ENCODE results near the gene BNC2. TPM values are rescaled to one million over a fixed set of nuclear protein-coding genes. Genes with fewer than 3 reads are reported as not detected.

The BNC2 gene
- total RNA-seq, 1 donor from 2014 or later = 52.0 TPM

DNA sequence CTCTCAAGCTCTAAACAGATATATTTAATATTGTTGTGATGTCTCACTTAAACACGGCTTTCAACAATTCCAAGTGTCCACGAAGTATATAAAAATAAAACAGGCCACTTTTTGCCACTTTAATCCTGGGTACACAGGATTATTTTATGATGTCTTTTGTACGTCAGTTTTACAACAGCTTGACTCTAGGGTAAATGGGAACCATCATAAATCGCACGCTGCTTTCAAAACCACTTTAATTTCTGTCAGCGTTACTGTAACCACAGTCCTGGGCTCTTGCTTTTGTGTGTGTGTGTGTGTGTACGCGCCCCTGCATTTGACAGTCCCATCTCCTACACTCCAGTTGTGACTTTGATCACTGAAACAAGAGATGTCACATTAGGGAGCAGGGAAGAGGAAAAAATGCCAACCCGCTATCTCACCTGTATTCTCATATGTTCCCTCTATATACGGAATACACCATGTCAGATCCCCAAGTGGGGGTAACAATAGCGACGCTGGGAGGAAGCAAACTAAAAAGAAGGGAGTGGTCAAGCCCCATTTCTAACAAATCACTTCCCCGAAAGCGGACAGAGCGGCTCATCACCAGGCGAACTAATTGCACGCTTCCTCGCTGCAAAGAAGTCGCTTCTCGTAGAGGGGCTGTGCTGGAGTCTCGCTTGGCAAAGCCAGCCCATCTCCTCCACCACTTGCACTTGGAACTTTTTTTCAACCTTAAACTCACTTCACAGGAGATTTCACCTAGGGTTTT, 1.2 kb downstream of the BNC2 start:
- peak; percentile 18 for DNase-seq (ENCODE audit: low spot score)

DNA sequence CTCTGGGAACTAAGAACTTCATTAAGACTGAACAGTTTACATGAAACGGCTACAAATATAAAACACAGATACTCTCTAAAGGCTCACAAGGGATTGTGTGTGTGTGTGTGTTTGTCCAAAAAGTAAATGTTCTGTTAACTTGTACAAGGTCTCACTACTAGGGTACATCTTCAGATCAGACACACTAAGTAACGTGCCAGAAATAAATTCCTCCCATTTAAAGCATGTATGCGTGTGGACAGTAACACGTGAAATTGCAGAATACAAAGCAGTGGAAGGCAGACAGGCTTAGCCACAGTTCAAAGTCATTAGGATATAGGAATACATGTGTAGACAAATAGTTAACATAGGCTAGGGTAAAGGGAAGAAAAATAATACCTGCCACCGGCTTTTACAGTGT, 1.8 kb downstream of the BNC2 start:
- DNase-seq (ENCODE audit: low spot score) = no peak

DNA sequence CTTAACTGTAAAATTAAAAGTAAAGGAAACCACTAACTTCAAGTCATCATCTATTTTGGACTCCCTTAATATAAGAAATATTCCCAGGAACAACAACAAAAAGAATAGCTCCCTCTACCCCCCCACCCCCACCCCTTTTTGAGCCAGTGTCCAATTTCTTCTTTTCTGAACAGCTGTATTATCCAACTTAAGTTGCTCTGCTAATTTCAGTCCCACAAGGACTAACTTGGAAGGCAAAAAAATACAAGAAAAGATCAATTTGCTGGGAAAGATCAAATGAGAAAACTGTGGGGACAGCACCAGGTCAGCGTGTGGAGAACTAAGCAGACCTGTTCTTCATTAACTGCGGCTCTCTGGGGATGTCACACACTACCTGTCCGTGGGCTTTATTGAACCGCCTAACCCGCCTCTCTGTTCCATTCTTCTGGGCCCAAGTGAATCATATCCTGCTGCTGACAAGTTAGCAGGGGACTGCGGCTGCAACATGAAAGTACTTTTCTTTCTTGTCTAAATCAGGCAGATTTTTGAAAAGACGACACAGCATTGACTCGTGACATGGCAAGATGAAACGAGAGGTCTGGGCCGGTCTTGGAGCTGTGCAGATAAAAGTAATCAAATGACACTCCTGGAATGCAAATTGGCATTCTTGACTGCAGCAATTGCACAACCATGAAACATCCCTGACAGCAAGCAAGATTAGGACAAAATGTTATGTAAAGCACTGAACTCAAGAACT, 2.7 kb downstream of the BNC2 start:
- DNase-seq (ENCODE audit: low spot score) = peak; percentile 27

DNA sequence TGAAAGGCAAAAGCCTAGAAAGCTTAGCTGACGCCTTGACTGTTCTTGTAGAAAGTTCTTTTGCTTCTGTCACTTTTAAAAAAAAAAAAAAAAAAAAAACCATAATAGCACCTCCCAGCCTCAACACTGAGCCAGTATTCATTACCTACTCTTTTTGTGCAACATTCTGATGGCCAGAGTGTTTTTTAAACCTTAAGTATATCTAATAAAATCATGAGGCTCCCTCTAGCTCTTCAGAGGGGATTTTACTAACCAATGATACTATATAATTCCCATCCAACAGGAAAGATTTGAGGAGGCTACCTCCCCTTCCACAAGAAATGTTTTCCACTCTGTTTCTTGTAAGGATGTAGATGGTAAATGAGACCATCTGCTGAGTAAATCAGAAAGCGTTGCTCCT, 3.9 kb downstream of the BNC2 start:
- DNase-seq (ENCODE audit: low spot score) = no peak

DNA sequence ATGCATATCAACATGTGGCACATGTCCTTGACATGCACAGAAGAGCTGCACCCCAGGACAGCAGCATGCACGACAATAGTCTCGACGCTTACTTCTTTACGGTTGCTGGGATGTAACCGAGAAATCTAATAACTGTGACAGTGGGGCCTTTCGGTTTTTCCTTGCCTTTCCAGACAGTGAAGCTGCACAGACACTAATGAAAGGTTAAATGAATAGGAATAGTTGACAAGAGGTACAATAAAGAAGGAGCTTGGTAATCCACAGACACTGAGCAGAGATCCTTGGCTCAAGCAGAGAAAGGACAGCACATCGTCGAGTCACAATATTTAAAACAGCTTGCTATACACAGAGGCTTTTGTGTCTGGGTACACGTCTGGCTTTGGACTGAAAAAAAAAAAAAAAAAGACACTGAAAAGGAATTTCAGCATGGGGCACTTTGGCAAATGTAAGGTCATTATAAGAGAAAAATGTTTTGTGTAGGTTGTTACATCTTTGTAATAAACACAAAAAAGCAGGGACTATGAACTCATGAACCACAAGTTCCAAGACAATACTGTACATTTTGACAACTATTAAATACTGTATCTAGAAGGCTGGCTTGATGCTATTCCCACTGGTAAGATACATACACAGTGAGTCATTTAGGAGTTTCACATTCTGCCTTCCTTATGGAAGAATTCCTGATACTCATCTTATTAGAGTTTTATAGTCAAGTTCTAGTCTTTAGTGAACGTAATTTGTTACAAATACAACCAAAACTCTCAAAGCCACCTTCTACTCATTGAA, 5.6 kb downstream of the BNC2 start:
- no peak for DNase-seq (ENCODE audit: low spot score)

DNA sequence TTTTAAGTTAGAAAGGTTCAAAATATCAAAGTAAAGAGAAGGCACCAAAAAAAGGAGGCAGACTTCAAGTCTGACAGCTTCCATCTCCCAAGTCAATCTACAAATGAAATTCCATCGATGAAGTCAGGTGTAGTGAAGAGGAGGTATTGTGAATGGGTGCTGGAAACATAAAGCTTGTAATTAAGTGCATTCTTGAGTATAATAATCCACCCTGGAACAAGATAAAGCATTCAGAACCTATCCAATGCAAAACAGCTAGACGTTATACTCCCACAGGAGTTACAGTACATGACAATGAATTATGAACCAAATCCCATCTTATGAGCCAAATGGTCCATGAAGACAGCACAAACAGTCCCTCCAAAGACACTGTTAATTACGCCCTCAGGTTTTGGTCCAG, 22.3 kb downstream of the BNC2 start:
- DNase-seq (ENCODE audit: low spot score) = no peak

DNA sequence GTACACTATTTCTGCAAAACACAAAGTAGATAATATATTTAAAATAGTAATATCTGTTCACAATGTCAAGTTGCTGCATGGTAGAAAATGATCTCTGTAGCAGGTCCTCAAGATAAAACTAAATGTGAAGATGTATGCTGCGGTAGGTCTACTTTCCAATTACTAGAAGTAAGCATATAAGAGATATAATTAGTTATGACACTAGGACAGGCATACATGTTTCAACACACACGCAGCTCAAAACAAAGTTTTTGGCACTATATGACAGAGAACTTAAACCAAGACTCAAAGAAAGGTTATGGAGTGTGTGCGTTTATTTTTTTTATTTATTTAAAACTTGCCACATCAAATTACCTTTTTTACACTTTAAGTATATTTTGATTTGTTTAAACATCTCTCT, 23.5 kb downstream of the BNC2 start:
- DNase-seq (ENCODE audit: low spot score) = no peak

DNA sequence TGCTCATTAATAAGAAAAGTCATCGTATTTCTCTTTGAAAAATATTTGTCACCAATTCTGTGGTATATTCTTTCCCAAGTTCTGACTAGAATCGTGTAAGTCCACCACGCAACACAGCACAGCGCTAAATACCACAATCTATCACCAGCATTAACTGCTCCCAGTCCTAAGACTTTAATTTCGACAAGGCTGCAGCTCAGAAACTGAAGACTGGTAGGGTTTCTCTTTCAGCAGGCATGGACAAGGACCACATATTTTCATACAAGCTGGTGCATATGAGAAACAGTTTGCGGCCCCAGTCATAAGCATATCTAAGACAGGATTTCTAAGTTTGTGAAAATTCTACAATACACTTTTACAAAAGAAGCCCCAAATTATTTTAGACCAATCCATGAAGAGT, 24.1 kb downstream of the BNC2 start:
- no peak for DNase-seq (ENCODE audit: low spot score)

DNA sequence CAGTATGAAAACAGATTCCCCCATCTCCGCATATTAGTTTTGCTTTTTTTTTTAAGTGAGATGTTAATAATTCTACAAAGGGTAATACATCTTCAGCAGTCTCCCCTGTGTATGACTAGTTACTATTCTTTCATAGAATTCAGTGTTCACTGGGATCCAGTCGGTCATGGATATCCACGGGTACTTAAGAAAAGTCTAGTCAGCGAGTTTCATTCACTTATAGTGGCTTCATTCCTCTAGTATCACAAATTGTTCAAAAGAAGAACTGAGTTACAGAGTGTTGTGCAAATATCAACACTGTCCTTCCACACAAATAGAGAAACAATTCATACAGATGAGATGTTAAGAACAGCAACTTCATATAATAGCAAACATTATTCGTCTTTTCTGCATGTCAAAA, 35.7 kb downstream of the BNC2 start:
- no peak for DNase-seq (ENCODE audit: low spot score)

DNA sequence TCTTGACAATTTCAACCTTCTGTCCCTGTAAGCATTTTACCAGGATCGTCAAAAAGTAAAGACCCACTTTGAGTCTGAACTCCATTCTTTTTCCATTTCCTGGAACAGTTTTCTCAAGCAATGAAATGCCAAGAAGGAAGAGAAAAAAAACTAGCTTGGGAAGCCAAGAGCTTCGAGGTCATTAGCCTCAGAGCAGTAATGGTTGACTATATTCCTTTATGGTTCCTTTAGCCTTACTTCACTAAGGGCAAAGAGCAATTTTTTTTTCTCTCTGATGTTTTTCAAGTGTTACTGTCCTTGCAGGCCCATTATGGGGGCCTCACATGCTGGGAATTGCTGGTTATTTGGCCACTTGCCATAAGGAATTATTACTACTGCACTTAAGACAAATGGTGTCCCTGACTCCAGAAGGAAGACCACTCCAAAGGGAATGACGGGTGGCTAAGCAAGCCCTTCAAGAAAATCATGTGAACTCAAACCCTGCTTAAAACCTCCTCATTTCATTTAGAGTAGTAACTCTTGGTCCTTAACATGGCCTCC, 37.1 kb downstream of the BNC2 start:
- DNase-seq (ENCODE audit: low spot score) = no peak

DNA sequence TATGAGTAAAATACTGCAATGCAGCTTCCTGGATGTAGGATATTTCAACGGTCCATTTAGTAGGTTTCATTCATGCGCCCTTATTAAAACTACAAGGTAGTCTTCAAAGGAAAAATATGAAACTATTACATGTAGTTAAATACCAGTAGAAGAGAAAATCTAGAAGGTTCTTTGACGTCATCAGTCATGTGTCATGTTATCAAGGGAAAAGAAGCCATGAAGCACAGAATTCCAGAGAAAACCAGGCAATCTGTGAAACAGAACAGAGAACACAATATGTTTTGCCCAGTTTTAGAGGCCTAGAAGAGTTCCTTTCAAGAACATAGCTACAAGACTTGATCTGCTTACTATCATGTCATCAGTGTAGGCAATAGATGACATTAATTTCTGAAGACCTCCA, 38.4 kb downstream of the BNC2 start:
- no peak for DNase-seq (ENCODE audit: low spot score)

DNA sequence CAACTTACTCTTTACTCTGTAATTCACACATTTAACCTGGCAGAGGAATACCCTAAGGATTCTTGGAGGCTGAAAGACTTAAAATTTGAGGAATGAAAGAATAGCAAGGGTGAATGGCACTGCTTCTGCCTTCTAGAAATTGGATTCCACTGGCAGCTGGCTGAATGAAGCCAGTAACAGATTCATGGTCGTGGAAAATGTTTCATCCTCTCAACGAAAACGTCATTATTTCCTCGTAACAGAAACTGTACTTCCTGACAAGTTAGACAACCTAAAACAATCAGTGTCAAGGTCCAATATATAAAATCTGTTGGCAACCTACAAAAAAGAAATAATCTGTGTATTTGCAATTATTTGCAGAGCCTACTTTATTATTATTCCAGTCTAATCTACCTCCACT, 39.7 kb downstream of the BNC2 start:
- no peak for DNase-seq (ENCODE audit: low spot score)

DNA sequence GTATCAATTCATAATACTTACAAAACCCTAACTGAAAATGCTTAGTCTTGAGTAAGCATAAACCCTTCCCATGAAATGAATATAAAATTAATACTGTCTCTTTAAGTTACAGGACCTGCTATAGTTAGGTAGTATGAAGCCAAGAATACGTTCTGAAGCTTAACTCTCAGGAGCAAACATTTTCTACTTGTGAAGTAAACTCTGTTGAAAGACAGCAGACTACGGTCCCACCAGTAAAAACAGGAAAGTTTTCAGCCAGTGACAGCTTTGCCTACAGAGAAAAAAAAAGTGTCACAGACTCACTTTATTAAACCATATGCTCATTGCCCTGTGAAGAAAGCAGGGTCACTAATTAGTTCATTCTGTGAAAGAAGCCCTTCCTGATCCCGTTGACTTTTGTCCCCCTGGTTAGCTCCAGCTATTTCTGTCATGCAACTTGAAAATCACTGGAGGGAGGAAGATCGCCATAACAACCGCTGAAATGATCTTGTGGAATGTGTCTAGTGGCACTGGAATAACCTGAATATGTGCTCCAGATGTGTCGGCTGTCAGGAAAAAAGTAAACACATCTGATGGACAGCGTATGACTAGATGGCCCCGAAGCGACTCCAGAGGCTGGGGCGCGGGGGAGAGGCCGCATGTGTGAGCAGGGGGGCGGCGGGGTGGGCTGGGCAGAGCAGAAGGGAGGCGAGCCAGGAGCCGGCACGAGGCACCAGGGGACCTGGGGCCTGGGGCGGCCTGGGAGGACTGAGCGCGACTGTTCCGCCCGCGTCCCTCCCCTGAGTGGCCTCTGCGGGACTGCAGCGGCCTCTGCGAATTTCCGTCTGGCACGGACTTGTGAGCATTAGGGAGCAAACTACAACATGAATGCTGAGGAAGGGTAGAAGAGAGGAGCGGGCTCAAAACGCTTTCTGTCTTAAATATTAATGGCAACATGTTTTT, 41.9 kb downstream of the BNC2 start:
- DNase-seq (ENCODE audit: low spot score) = no peak

DNA sequence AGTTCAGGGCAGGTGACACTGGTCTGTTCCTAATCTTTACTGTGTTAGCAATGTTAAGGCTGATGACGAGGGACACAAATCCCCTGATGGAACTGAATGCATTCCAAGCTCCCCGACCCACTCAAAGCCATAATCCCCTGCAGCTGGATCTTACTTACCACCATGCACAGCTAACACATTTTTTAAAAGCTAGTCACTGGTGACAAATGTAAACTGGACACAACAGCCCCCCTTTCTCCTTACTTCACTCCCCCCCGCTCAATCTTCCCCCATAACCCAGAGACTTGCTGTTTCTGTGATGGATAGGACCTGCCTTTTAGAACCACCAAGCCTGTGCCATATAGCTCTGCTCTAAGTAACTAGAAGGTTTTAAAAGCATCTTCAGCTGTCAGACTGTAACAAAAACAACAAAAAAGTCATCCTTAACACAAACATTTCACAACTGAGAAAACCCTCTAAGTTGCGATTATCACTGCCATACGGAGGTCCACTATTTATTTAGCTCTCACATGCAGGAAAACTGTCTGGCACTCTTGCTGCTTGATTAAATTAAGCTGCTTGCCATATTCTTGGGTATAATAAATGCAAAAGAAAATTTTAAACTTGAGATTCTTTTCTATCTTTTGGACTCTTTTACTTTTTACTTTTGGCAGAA, 44.4 kb downstream of the BNC2 start:
- DNase-seq (ENCODE audit: low spot score) = no peak

DNA sequence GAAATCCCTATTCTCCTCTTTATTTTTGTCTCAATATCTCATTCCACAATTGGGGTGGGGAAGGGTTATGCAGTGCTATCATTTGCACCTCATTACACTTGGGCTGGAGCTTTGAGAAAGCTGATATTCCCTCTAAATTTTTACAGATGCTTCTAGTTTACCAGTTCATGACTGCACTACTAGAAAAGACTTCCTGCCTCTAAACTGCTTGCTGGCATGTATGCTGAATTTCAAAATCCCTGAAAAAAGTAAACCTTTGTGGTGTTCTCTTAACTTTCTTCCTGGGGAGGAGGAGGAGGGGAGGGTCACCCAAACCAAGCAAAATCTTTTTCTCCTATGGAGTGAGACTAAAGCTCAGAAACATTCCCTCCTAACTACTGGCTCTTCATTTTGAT, 45.1 kb downstream of the BNC2 start:
- DNase-seq (ENCODE audit: low spot score) = no peak

DNA sequence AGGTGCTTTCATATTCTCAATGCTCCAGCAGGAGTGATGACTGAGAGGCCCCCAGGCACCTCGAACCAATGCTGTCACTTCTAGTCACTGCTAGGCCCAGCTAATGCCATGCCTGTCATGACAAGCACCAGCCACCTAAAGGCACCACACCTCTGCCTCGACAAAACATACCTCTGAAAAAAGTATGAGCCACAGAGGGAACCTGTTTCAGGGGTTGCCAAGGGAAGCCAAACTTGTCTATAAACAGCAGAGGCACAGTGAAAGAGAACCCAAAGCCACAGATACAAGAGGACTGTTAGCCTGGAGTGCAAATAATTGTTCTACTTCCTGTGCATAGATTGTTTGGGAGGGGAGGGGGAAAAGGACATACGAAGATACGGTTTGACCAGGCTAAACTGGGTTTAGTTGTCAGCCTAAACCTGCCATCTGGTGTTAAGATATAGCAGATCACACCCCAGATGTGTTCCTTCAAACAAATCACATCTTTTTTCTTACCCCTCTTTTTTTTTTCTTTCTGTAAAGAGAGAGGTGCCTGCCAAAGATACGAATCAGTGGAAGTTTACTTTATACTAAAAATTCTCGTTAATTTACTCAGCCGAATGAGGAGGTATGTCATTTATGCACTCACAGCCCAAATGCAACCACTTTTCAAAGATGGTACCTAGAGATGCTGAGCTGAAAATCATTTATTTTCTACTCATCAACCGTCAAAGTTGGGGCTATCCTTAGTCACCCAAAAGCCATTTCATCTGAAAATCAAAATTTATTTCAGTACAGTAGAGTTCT, 45.7 kb downstream of the BNC2 start:
- no peak for DNase-seq (ENCODE audit: low spot score)

DNA sequence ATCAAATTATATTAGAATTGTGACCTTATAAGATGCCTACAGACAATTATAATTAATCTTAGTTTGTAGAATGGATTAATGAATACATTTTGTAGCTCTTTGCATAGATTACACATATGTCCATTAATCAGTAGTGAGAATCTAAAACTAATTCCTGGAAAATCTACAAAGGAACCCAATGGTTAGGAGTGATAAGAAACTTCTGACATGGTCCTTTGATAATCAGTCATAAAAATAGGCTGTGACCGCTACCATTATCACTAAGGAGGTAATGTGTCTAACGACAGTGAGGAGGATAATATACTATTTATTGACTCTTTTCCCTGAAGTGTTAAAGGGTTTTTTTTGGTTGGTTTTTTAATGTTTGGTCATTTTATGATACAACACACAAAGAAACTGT, 46.6 kb downstream of the BNC2 start:
- no peak for DNase-seq (ENCODE audit: low spot score)

DNA sequence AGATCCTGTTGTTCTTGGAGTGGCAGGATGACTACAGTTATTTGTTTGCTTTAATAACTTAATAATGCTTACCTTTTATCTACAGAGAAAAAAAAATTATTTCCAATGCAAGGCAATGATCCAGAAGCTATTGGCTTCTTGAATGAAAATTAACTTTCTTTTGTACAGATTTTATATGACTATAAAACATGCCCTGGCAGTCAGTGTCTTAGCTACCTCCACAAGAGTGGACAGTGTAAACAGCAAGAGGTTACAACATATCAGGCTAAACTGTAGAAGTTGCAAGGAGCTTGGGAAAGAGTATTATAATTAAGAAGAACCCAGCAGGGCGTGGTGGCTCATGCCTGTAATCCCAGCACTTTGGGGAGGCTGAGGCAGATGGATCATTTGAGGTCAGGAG, 49.1 kb downstream of the BNC2 start:
- no peak for DNase-seq (ENCODE audit: low spot score)

DNA sequence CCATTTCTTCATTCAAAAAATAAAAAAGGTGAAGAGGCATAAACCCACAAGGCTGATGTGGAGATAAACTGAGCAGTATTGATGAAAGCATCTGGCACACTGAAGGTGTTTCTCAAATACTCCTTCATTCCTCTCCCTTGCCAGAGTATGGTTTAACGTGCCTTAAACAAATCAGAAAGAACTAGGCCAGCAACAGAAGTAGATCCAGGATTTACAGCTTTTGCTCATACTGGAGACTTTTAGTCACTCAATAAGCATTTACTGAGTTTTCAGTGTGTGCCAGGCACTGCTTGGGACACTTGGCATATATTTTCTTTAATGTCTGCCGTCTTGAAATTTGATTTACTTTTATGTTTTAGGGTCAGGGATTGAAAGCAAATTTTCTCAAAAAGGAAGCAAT, 53.0 kb downstream of the BNC2 start:
- no peak for DNase-seq (ENCODE audit: low spot score)

DNA sequence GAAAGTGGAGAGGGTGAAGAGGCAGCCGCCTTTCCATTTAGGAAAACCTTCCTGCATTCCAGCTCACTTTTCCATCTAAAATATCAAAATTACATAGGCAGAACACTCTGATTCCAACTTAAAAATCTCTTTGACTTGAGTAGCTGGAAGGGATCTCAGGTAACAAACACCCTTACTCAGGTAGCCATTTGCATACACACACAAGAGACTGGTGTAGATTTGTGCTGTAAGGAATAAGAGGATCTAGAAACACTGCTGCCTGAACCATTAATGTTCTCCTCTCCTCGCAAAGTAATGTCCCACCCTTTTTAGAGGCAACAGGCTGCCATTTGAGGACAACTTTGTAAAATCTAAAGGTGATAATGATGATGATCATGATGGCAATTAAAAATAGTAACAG, 53.5 kb downstream of the BNC2 start:
- DNase-seq (ENCODE audit: low spot score) = no peak

Data from mucosa of gallbladder (tissue), 1 donor.